H9 (cell line): Measurements from ENCODE around the gene COL28A1. TPM values are rescaled to one million over a fixed set of nuclear protein-coding genes. Genes with fewer than 3 reads are reported as not detected.

Experiments used
- DNase-seq: peaks from one replicate; pipeline ENCODE4 v3.0.0-alpha.2; 2017
- H2AFZ ChIP-seq: one replicate; pipeline ENCODE4 v1.6.1; 2013; ENCODE audit warnings: mild to moderate bottlenecking, low read length, control low read depth, moderate library complexity
- H2AK5ac ChIP-seq: 2 replicates; pipeline ENCODE4 v1.6.1; 2013; ENCODE audit warnings: low read length, control low read depth, mixed read lengths; ENCODE audit not compliant: insufficient read length
- H2BK120ac ChIP-seq: one replicate; pipeline ENCODE4 v1.6.1; 2013; ENCODE audit warnings: low read depth, mild to moderate bottlenecking, low read length, control low read depth, inconsistent platforms; ENCODE audit not compliant: poor library complexity, severe bottlenecking
- H2BK12ac ChIP-seq: 2 replicates; pipeline ENCODE4 v1.6.1; 2013; ENCODE audit warnings: low read length, control low read depth, mixed read lengths, low read depth; ENCODE audit not compliant: insufficient read length
- H2BK15ac ChIP-seq: 2 replicates; pipeline ENCODE4 v1.6.1; 2013; ENCODE audit warnings: low read depth, low read length, control low read depth
- H2BK20ac ChIP-seq: one replicate; pipeline ENCODE4 v1.6.1; 2013; ENCODE audit warnings: low read depth, mild to moderate bottlenecking, low read length, control low read depth, inconsistent platforms; ENCODE audit not compliant: poor library complexity, severe bottlenecking
- H2BK5ac ChIP-seq: 2 replicates; pipeline ENCODE4 v1.6.1; 2013; ENCODE audit warnings: low read length, control low read depth, mixed read lengths; ENCODE audit not compliant: insufficient read length
- H3K14ac ChIP-seq: 2 replicates; pipeline ENCODE4 v1.6.1; 2013; ENCODE audit warnings: low read length, control low read depth; ENCODE audit not compliant: insufficient read depth
- H3K18ac ChIP-seq: 2 replicates; pipeline ENCODE4 v1.6.1; 2013; ENCODE audit warnings: low read depth, mild to moderate bottlenecking, mixed read lengths, low read length, control low read depth; ENCODE audit not compliant: insufficient read length
- H3K23ac ChIP-seq: 2 replicates; pipeline ENCODE4 v1.6.1; 2013; ENCODE audit warnings: low read length, control low read depth, mixed read lengths, low read depth; ENCODE audit not compliant: insufficient read length
- H3K23me2 ChIP-seq: 2 replicates; pipeline ENCODE4 v1.6.1; 2013; ENCODE audit warnings: low read depth, mild to moderate bottlenecking, mixed read lengths, low read length, control low read depth; ENCODE audit not compliant: insufficient read length, poor library complexity, severe bottlenecking
- H3K27ac ChIP-seq: 2 replicates; pipeline ENCODE4 v1.5.1; 2013; ENCODE audit warnings: low read length, control low read depth, mixed read lengths, low read depth; ENCODE audit not compliant: insufficient read length
- H3K27me3 ChIP-seq: 2 replicates; pipeline ENCODE4 v1.6.1; 2013; ENCODE audit warnings: low read length, control low read depth, inconsistent platforms; ENCODE audit not compliant: insufficient read depth
- H3K4ac ChIP-seq: 2 replicates; pipeline ENCODE4 v1.6.1; 2013; ENCODE audit warnings: low read depth, mild to moderate bottlenecking, control low read depth, inconsistent platforms, low read length, moderate library complexity
- H3K4me1 ChIP-seq: 2 replicates; pipeline ENCODE4 v1.6.1; 2013; ENCODE audit warnings: low read length, control low read depth, inconsistent platforms; ENCODE audit not compliant: insufficient read depth
- H3K4me2 ChIP-seq: 2 replicates; pipeline ENCODE4 v1.6.1; 2013; ENCODE audit warnings: low read length, control low read depth, mixed read lengths; ENCODE audit not compliant: insufficient read length, insufficient read depth
- H3K56ac ChIP-seq: 2 replicates; pipeline ENCODE4 v1.6.1; 2013; ENCODE audit warnings: low read depth, mild to moderate bottlenecking, mixed read lengths, low read length, control low read depth; ENCODE audit not compliant: insufficient read length
- H3K79me1 ChIP-seq: 2 replicates; pipeline ENCODE4 v1.6.1; 2013; ENCODE audit warnings: low read depth, mild to moderate bottlenecking, moderate library complexity, low read length, control low read depth, inconsistent platforms; ENCODE audit not compliant: insufficient read depth, poor library complexity, severe bottlenecking
- H3K79me2 ChIP-seq: 2 replicates; pipeline ENCODE4 v1.6.1; 2013; ENCODE audit warnings: low read length, control low read depth, inconsistent platforms; ENCODE audit not compliant: insufficient read depth
- H3K9ac ChIP-seq: 2 replicates; pipeline ENCODE4 v1.6.1; 2013; ENCODE audit warnings: low read length, control low read depth, mixed read lengths; ENCODE audit not compliant: insufficient read length; ENCODE audit errors: extremely low read depth
- H3K9me3 ChIP-seq: one replicate; pipeline ENCODE4 v1.6.1; 2013; ENCODE audit warnings: low read depth, low read length, inconsistent platforms; ENCODE audit not compliant: control insufficient read depth
- H3T11ph ChIP-seq: one replicate; pipeline ENCODE4 v1.6.1; 2013; ENCODE audit warnings: mild to moderate bottlenecking, low read length, control low read depth, inconsistent platforms
- H4K20me1 ChIP-seq: one replicate; pipeline ENCODE4 v1.6.1; 2013; ENCODE audit not compliant: control insufficient read depth, insufficient read length, insufficient read depth
- H4K5ac ChIP-seq: 2 replicates; pipeline ENCODE4 v1.6.1; 2013; ENCODE audit warnings: low read depth, mild to moderate bottlenecking, mixed read lengths, low read length, control low read depth; ENCODE audit not compliant: insufficient read length
- H4K8ac ChIP-seq: replicated peaks from 2 replicates; pipeline ENCODE4 v1.6.1; 2013; ENCODE audit warnings: low read length, control low read depth, mixed read lengths, low read depth; ENCODE audit not compliant: insufficient read length
- H4K91ac ChIP-seq: 2 replicates; pipeline ENCODE4 v1.6.1; 2013; ENCODE audit warnings: low read depth, mild to moderate bottlenecking, moderate library complexity, mixed read lengths, low read length, control low read depth; ENCODE audit not compliant: insufficient read length
- H3K27ac Mint-ChIP-seq, 3 experiments: 2 replicates in 2 of 3; 3 replicates in 1 of 3; pipeline ENCODE4 v1.8.0; 2020 to 2021; ENCODE audit warnings: mixed read lengths in 3 of 3, mild to moderate bottlenecking in 1 of 3, moderate library complexity in 1 of 3
- H3K27me3 Mint-ChIP-seq: 2 replicates; pipeline ENCODE4 v1.8.0; 2021; ENCODE audit warnings: low read depth, mild to moderate bottlenecking, moderate library complexity, mixed read lengths
- H3K36me3 Mint-ChIP-seq, 3 experiments: 2 replicates in 2 of 3; 3 replicates in 1 of 3; pipeline ENCODE4 v1.8.0; 2020 to 2021; ENCODE audit warnings: low read depth in 3 of 3, mixed read lengths in 3 of 3; ENCODE audit not compliant: insufficient read depth in 1 of 3
- H3K4me1 Mint-ChIP-seq, 2 experiments: 2 replicates each; pipeline ENCODE4 v1.8.0; 2020; ENCODE audit warnings: mixed read lengths in 2 of 2
- H3K4me3 Mint-ChIP-seq, 2 experiments: 2 replicates in 1 of 2; 3 replicates in 1 of 2; pipeline ENCODE4 v1.8.0; 2020 to 2021; ENCODE audit warnings: mild to moderate bottlenecking in 2 of 2, mixed read lengths in 2 of 2, moderate library complexity in 1 of 2
- H3K9me3 Mint-ChIP-seq, 2 experiments: 2 replicates in 1 of 2; 3 replicates in 1 of 2; pipeline ENCODE4 v1.8.0; 2020; ENCODE audit warnings: mild to moderate bottlenecking in 2 of 2, mixed read lengths in 2 of 2, moderate library complexity in 1 of 2
- CTCF ChIP-seq: fragments of 200-600 bp; sonication (generic); conservative IDR thresholded peaks from 3 replicates; pipeline ENCODE4 v1.8.0; 2021; ENCODE audit warnings: antibody characterized with exemption, mild to moderate bottlenecking
- WGBS: extraction: QIAGEN DNeasy Blood & Tissue Kit; methylation state at CpG from one replicate; pipeline ENCODE4 v1.1.7; 2013; ENCODE audit warnings: missing lambda C conversion rate, low lambda C conversion rate, mixed read lengths; ENCODE audit not compliant: insufficient read length; ENCODE audit errors: extremely low coverage; 5-methylcytosine and 5-hydroxymethylcytosine counted together
- total RNA-seq: library from RNA; stranded (reverse); gene quantifications from 2 replicates; pipeline ENCODE4 v1.2.1, GENCODE V29; 2021

Gene COL28A1
- total RNA-seq, 1 experiment from 2014 or later: 0.66 TPM

DNA sequence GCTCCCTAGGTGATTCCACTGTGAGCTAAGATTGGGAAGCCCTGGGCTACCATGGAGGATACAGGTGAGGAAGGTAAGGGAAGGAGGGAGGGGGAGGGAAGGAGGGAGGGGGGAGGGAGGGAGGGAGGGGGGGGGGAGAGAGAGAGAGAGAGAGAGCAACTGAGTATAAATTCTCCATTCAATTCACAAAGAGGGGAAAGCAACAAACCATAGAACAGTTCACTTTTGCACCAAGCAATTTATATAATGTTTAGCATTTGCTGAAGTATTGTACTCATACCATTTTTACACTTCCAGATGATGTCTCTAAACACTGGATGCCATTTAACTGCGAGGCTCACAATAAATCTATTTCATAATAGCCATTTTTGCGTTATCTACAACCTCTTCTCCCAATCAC lies 118.3 kb downstream of the COL28A1 start:
- Mint-ChIP-seq H3K27ac (no peak overlapping the region), H3K4me3 (no peak overlapping the region), H3K4me1 (no peaks in the 10 kb centered on the region; a peak in 1 of 4 replicates), H3K9me3 (no peaks in the 10 kb centered on the region), H3K27me3 (no peaks in the 10 kb centered on the region; the same call in 1 of the 2 replicates), H3K36me3 (no peaks in the 10 kb centered on the region)
- no peak for TF ChIP-seq CTCF
- no peak overlapping the region for H3K4me2 ChIP-seq
- no peak overlapping the region for H3K4ac ChIP-seq
- H3K18ac ChIP-seq: no peak overlapping the region
- H2BK120ac ChIP-seq: no peak overlapping the region
- H4K20me1 ChIP-seq: no peaks in the 10 kb centered on the region
- H3K23ac ChIP-seq: no peak overlapping the region
- no peak overlapping the region for H2AK5ac ChIP-seq
- H3K79me1 ChIP-seq: no peaks in the 10 kb centered on the region
- no peak overlapping the region for H3T11ph ChIP-seq
- H3K14ac ChIP-seq: no peak overlapping the region
- H3K23me2 ChIP-seq: no peaks in the 10 kb centered on the region
- no peak overlapping the region for H4K5ac ChIP-seq
- H3K9me3 ChIP-seq: no peaks in the 10 kb centered on the region
- no peaks in the 10 kb centered on the region for H3K4me1 ChIP-seq
- H3K79me2 ChIP-seq: no peaks in the 10 kb centered on the region
- H2BK5ac ChIP-seq: no peak overlapping the region
- WGBS: no CpG with 5 or more reads among the region's 2 CpGs
- no peak overlapping the region for H4K91ac ChIP-seq
- no peak for DNase-seq
- H3K56ac ChIP-seq: no peak overlapping the region
- no peak overlapping the region for H3K9ac ChIP-seq
- H2BK20ac ChIP-seq: no peak overlapping the region
- H3K27me3 ChIP-seq: no peaks in the 10 kb centered on the region
- H4K8ac ChIP-seq: no peak overlapping the region
- H3K27ac ChIP-seq: no peak overlapping the region
- H2BK15ac ChIP-seq: no peak overlapping the region
- H2BK12ac ChIP-seq: no peak overlapping the region
- H2AFZ ChIP-seq: no peak overlapping the region
